ENCODE results near the gene TTI1. TPM values are rescaled to one million over a fixed set of nuclear protein-coding genes. Genes with fewer than 3 reads are reported as not detected.
A peak's percentile ranks its signal among the peaks of the same experiment; 100 is the strongest.

The TTI1 gene
- total and polyA plus RNA-seq, 12 donors: 8.3 to 14.8 (median 11.2) TPM

- no peak for TF ChIP-seq CTCF (IDR thresholded peaks at IDR 0.05)
- peaks cover 0 to 24% (median 0%) of the 10 kb centered on the region in 7 donors for H3K27me3 ChIP-seq
- H3K4me1 ChIP-seq: no peaks in the 10 kb centered on the region
- no peaks in the 10 kb centered on the region for H3K9me3 ChIP-seq
- peak in 1 of 8 donors; percentile 40 for ATAC-seq
- H3K36me3 ChIP-seq: no peaks in the 10 kb centered on the region
- DNase-seq: no peak
- 88 to 90% methylated on average over 15 of the region's 15 CpGs for WGBS, 2 donors
- H3K4me3 ChIP-seq: no peak overlapping the region
- intact Hi-C loops (cut with DNase I): no loop called here
- no peak overlapping the region for H3K27ac ChIP-seq
Measured at GRCh38 chr20:37933786-37934633, 99.2 kb downstream of the TTI1 start.

Other genes with a start within 250 kb of the TTI1 start
- 10 to 100 TPM in 5 of 10 donors, 1 to 10 TPM in 5; 1.8 to 17.2 (median 8.9) TPM for gene VSTM2L, start 130.3 kb downstream of the TTI1 start, total RNA-seq
- 10 to 100 TPM in 1 of 2 donors, 1 to 10 TPM in 1; 6.9 to 14.1 TPM for gene VSTM2L, start 130.3 kb downstream of the TTI1 start, polyA plus RNA-seq
- gene RPRD1B, start 290 bp upstream of the TTI1 start, total RNA-seq: 10 to 100 TPM; 40.6 to 78.1 (median 48.8) TPM
- gene RPRD1B, start 290 bp upstream of the TTI1 start, polyA plus RNA-seq: 10 to 100 TPM; 10.4 to 14.5 TPM
- 100 to 1,000 TPM; 279 to 993 (median 472) TPM for gene TGM2, start 131.8 kb upstream of the TTI1 start, total RNA-seq
- 100 to 1,000 TPM; 146 to 475 TPM for gene TGM2, start 131.8 kb upstream of the TTI1 start, polyA plus RNA-seq
- gene KIAA1755, start 227.3 kb upstream of the TTI1 start, total RNA-seq: 1 to 10 TPM; 2.7 to 7.7 (median 5.2) TPM
- 1 to 10 TPM; 2.9 to 6.2 TPM for gene KIAA1755, start 227.3 kb upstream of the TTI1 start, polyA plus RNA-seq